Measurements from ENCODE around the gene CELF2.

The CELF2 gene

GRCh38 chr10:11358923-11359575 lies 341.4 kb downstream of the CELF2 start:
- no peak for DNase-seq

GRCh38 chr10:11359869-11360268 lies 342.2 kb downstream of the CELF2 start:
- DNase-seq = no peak

- DNase-seq = no peak
Measured at GRCh38 chr10:11363497-11363896, 345.8 kb downstream of the CELF2 start.

DNA sequence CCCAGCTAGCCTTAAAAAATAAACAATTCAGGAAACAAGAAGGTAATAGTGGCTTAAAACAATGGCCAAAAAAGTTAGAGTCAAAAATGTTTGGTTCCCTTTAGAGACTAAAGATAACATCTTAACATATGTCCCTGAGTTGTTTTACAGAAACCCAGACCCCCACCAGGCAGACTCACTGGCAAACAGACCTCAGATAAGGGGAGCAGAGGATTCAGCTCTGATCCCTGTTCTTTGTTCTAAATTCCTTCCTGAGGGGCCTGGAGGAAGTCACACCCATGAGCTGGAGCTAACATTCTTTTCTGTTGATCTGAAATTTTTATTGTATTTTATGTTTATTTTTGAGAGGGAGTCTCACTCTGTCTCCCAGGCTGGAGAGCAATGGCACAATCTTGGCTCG lies 346.6 kb downstream of the CELF2 start:
- DNase-seq = no peak

DNA sequence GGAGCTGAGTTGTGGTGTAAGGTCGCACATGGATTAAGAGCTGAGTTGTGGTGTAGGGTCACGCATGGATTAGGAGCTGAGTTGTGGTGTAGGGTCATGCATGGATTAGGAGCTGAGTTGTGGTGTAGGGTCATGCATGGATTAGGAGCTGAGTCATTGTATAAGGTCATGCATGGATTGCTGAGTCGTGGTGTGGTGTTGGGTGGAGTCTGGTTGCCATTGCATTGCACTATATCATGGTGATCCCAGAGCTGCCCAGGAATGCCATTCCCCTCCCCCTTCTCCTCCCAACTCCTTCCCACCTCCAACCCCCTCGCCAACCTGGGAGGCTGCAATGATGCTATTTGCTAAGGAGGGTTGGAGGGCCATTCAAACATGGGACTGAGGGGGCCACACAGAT lies 349.2 kb downstream of the CELF2 start:
- peak; percentile 12 for DNase-seq

DNA sequence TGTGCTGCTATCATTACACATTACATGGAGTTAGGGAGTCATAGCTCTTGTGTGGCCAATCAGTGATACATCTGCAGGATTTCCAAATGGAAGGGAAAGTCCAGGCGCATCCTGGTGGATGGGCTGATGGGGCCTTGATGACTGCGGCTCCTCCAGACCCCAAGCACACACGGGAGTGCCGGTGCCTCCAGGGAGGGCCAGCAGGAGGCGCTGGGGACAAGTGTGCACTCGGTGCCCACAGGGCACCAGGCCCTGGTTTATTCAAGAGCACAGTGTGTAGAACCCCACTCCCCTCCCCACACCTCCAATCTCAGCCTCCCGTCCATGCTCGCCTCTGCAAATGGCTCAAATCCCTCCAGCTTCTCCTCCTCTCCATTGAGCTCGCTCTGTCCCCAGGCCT lies 349.8 kb downstream of the CELF2 start:
- DNase-seq = no peak

GRCh38 chr10:11373717-11374171 lies 356.1 kb downstream of the CELF2 start:
- DNase-seq = no peak

GRCh38 chr10:11377267-11377666 lies 359.6 kb downstream of the CELF2 start:
- no peak for DNase-seq

- no peak for DNase-seq
Measured at GRCh38 chr10:11378835-11379234, 361.2 kb downstream of the CELF2 start.

GRCh38 chr10:11379771-11380170 lies 362.1 kb downstream of the CELF2 start:
- no peak for DNase-seq

DNA sequence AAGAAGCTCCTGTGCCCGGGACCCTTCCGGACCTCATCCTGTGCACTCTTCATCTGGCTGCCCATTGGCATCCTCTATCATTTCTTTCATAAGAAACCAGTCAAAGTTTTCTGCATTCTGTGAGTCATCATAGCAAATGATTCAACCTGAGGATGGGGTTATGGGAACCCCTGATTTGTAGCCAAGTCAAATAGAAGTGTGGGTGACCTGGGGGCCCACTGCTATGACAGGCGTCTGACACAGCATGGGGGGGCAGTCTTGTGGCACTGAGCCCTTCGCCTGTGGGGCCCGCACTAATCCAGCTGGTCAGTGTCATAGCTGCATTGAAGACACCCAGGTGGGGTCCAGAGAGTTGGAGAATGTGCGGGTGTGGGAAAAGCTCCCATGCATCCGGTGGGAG lies 363.4 kb downstream of the CELF2 start:
- DNase-seq = peak; percentile 37

GRCh38 chr10:11381511-11381910 lies 363.8 kb downstream of the CELF2 start:
- DNase-seq = no peak

- DNase-seq = no peak
Measured at GRCh38 chr10:11382187-11382586, 364.5 kb downstream of the CELF2 start.

GRCh38 chr10:11386044-11386443 lies 368.4 kb downstream of the CELF2 start:
- DNase-seq = no peak
